ENCODE results near the gene DPP7.

Gene DPP7

DNA sequence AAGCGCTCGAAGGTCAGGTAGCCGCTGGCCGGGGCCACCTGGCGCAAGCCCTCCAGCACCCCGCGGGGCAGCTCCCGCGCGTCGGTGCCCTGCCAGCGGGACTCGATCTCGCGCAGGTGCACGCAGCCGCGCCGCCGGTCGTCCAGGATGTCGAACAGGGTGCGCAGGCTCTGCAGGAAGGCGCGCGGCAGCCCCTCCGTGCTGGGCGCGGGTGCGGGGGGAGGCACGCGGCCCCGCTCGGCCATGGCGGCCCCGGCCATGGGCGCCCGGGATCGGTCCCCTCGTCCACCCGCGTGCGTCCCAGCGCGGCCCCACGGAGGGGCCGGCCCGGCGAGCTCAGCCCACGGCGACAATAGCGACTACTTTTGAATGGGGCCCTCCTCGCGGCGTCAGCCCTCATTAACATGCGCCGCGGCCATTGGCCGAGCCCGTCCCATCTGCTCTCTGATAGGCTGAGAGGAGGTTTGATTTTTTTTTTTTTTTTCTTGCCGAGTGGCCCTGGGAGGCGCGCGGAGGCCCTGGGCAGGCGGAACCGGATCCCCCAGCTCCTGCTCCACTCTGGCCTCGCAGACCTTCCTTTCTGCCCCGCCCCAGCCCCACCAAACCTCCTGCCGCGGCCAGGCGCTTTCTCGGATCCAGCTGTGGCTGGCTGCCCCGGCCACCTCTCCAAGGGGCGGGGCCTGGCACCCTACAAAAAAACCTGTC, 44.2 kb downstream of the DPP7 start, which contains the start of gene SAPCD2 (continued):
- TF ChIP-seq, protein P1, sequence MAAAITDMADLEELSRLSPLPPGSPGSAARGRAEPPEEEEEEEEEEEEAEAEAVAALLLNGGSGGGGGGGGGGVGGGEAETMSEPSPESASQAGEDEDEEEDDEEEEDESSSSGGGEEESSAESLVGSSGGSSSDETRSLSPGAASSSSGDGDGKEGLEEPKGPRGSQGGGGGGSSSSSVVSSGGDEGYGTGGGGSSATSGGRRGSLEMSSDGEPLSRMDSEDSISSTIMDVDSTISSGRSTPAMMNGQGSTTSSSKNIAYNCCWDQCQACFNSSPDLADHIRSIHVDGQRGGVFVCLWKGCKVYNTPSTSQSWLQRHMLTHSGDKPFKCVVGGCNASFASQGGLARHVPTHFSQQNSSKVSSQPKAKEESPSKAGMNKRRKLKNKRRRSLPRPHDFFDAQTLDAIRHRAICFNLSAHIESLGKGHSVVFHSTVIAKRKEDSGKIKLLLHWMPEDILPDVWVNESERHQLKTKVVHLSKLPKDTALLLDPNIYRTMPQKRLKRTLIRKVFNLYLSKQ (tag by site-specific recombination; IDR thresholded peaks at IDR 0.05; ENCODE audit: borderline replicate concordance), result no peak
- TF ChIP-seq ZFP41 (tag by site-specific recombination; IDR thresholded peaks at IDR 0.05; ENCODE audit: borderline replicate concordance) (no peak), ZNF843 (tag by site-specific recombination; IDR thresholded peaks at IDR 0.05) (0 out of 2 replicates have a peak, but pooled peaks have one; percentile 26), IKZF3 (tag by site-specific recombination; IDR thresholded peaks at IDR 0.05) (no peak), ZNF670 (tag by site-specific recombination; IDR thresholded peaks at IDR 0.05; ENCODE audit: low read depth) (no peak), REPIN1 (tag by site-specific recombination; IDR thresholded peaks at IDR 0.05; ENCODE audit: low read depth) (no peak), BCL11A (tag by site-specific recombination; IDR thresholded peaks at IDR 0.05; ENCODE audit: low read depth) (peak; percentile 42; the same call in 1 of the 2 replicates), ZNF114 (tag by site-specific recombination; IDR thresholded peaks at IDR 0.05) (no peak), ZNF521 (tag by site-specific recombination; IDR thresholded peaks at IDR 0.05) (no peak), SP3 (tag by site-specific recombination; IDR thresholded peaks at IDR 0.05) (no peak; the same call in none of the 2 replicates), ZNF776 (tag by site-specific recombination; IDR thresholded peaks at IDR 0.05; ENCODE audit: borderline replicate concordance) (no peak), PRDM1 (tag by site-specific recombination; IDR thresholded peaks at IDR 0.05) (no peak), HOXD13 (CRISPR knock-in tag; IDR thresholded peaks at IDR 0.05; ENCODE audit: borderline replicate concordance) (no peak), GLIS1 (tag by site-specific recombination; IDR thresholded peaks at IDR 0.05) (peak; percentile 93), ZBTB21 (tag by site-specific recombination; IDR thresholded peaks at IDR 0.05) (no peak), SP7 (tag by site-specific recombination; IDR thresholded peaks at IDR 0.05) (peak; percentile 25; the same call in 1 of the 2 replicates), ZNF146 (tag by site-specific recombination; IDR thresholded peaks at IDR 0.05) (no peak), ZNF658 (tag by site-specific recombination; IDR thresholded peaks at IDR 0.05) (no peak), ZNF24 (tag by site-specific recombination; IDR thresholded peaks at IDR 0.05) (peak; percentile 64; the same call in 1 of the 2 replicates), ZNF37A (tag by site-specific recombination; IDR thresholded peaks at IDR 0.05) (no peak), ZNF239 (tag by site-specific recombination; IDR thresholded peaks at IDR 0.05) (no peak), ZNF174 (tag by site-specific recombination; IDR thresholded peaks at IDR 0.05) (no peak), KLF16 (tag by site-specific recombination; IDR thresholded peaks at IDR 0.05) (no peak), ZNF311 (tag by site-specific recombination; IDR thresholded peaks at IDR 0.05; ENCODE audit: borderline replicate concordance) (no peak), ZNF555 (tag by site-specific recombination; conservative IDR thresholded peaks at IDR 0.05) (no peak), ZNF530 (tag by site-specific recombination; IDR thresholded peaks at IDR 0.05; ENCODE audit: low read depth) (no peak)
- TF ChIP-seq, protein P2, sequence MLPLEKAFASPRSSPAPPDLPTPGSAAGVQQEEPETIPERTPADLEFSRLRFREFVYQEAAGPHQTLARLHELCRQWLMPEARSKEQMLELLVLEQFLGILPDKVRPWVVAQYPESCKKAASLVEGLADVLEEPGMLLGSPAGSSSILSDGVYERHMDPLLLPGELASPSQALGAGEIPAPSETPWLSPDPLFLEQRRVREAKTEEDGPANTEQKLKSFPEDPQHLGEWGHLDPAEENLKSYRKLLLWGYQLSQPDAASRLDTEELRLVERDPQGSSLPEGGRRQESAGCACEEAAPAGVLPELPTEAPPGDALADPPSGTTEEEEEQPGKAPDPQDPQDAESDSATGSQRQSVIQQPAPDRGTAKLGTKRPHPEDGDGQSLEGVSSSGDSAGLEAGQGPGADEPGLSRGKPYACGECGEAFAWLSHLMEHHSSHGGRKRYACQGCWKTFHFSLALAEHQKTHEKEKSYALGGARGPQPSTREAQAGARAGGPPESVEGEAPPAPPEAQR (tag by site-specific recombination; IDR thresholded peaks at IDR 0.05), result no peak
- TF ChIP-seq, protein P3, sequence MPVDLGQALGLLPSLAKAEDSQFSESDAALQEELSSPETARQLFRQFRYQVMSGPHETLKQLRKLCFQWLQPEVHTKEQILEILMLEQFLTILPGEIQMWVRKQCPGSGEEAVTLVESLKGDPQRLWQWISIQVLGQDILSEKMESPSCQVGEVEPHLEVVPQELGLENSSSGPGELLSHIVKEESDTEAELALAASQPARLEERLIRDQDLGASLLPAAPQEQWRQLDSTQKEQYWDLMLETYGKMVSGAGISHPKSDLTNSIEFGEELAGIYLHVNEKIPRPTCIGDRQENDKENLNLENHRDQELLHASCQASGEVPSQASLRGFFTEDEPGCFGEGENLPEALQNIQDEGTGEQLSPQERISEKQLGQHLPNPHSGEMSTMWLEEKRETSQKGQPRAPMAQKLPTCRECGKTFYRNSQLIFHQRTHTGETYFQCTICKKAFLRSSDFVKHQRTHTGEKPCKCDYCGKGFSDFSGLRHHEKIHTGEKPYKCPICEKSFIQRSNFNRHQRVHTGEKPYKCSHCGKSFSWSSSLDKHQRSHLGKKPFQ (tag by site-specific recombination; IDR thresholded peaks at IDR 0.05), result no peak
- TF ChIP-seq, protein P4, sequence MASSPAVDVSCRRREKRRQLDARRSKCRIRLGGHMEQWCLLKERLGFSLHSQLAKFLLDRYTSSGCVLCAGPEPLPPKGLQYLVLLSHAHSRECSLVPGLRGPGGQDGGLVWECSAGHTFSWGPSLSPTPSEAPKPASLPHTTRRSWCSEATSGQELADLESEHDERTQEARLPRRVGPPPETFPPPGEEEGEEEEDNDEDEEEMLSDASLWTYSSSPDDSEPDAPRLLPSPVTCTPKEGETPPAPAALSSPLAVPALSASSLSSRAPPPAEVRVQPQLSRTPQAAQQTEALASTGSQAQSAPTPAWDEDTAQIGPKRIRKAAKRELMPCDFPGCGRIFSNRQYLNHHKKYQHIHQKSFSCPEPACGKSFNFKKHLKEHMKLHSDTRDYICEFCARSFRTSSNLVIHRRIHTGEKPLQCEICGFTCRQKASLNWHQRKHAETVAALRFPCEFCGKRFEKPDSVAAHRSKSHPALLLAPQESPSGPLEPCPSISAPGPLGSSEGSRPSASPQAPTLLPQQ (tag by site-specific recombination; IDR thresholded peaks at IDR 0.05), result peak; percentile 34; the same call in 1 of the 2 replicates
- TF ChIP-seq, protein P5, sequence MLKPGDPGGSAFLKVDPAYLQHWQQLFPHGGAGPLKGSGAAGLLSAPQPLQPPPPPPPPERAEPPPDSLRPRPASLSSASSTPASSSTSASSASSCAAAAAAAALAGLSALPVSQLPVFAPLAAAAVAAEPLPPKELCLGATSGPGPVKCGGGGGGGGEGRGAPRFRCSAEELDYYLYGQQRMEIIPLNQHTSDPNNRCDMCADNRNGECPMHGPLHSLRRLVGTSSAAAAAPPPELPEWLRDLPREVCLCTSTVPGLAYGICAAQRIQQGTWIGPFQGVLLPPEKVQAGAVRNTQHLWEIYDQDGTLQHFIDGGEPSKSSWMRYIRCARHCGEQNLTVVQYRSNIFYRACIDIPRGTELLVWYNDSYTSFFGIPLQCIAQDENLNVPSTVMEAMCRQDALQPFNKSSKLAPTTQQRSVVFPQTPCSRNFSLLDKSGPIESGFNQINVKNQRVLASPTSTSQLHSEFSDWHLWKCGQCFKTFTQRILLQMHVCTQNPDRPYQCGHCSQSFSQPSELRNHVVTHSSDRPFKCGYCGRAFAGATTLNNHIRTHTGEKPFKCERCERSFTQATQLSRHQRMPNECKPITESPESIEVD (tag by site-specific recombination; IDR thresholded peaks at IDR 0.05), result no peak
- TF ChIP-seq, protein P6, sequence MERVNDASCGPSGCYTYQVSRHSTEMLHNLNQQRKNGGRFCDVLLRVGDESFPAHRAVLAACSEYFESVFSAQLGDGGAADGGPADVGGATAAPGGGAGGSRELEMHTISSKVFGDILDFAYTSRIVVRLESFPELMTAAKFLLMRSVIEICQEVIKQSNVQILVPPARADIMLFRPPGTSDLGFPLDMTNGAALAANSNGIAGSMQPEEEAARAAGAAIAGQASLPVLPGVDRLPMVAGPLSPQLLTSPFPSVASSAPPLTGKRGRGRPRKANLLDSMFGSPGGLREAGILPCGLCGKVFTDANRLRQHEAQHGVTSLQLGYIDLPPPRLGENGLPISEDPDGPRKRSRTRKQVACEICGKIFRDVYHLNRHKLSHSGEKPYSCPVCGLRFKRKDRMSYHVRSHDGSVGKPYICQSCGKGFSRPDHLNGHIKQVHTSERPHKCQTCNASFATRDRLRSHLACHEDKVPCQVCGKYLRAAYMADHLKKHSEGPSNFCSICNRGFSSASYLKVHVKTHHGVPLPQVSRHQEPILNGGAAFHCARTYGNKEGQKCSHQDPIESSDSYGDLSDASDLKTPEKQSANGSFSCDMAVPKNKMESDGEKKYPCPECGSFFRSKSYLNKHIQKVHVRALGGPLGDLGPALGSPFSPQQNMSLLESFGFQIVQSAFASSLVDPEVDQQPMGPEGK (tag by site-specific recombination; IDR thresholded peaks at IDR 0.05), result peak; percentile 95
